Stimulated activated CD8-positive, alpha-beta memory T cell treated with anti-CD3 and anti-CD28 coated beads, Interleukin-15, amount 100 ng/mL, for 48 hours (primary cell): Measurements from ENCODE around the gene NR4A1.

Source experiments
- DNase-seq, 2 donors: peaks; one replicate each; pipeline ENCODE4 v3.0.0-alpha.2; 2020; ENCODE audit warnings: low read depth in 2 of 2

Gene NR4A1

GRCh38 chr12:52018433-52019112 lies 32.7 kb upstream of the NR4A1 start:
- DNase-seq, result no peak

- DNase-seq, result no peak
These were observed 32.0 kb upstream of the NR4A1 start for GRCh38 chr12:52019113-52019770.

DNA sequence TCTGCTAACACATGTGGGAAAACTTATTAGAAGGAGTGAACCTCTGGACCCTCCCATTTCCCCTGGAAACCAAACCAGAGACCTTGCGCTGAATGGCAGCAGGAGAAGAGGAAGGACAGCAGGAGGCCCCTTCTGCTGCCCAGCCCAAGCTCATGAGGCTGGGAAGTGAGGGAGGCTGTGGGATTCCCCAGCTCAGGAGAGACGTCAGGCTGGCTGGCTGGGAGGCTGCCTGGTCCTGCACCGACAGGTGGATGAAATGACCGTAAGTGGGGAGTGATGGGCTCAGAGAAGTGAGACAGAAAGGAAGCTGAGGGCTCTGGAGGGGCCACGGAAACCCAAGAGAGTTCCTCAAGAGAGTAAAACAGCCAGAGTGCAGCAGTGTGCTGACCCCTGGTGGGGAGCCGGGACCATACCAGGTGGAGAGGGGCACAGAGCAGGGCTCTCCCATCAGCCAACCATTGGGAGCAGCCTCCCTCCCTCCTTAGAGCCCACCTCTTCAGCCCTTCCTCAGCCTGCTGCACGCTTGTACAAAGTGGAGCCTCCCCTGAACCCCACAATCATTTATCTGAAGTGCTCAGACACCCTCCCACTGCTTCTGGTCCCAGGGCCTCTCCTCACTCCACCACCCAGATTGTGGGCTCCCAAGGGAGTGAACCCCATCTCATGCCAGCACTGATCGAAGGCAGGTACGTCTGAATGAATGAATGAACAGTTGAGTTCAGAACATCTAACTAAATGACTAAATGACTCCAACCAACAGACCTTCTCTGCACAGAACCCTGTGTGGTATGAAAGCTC lies 30.5 kb upstream of the NR4A1 start:
- peak; percentile 35 to 44 for DNase-seq

DNA sequence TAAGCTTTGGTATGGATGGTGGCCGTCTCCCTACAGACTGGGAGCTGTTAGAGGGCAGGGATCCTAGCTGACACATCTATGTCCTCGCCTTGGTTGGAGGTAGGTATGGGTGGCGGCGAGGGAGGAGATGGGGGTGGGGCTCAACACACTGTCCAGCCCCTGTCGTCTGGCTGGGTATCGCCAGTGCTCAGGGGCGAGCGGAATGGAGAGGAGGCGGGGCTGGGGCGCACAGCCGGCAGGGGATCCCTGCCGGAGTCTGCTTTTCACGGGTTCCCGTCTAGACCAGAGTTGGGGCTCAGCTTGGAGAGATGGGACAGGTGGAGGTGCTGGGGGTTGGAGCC lies 28.4 kb upstream of the NR4A1 start:
- DNase-seq, result peak in 1 of 2 donors; percentile 21

GRCh38 chr12:52023182-52023975 lies 27.9 kb upstream of the NR4A1 start:
- peak; percentile 85 for DNase-seq

- no peak for DNase-seq
These were observed 27.1 kb upstream of the NR4A1 start for GRCh38 chr12:52023976-52024688.

- peak; percentile 36 to 56 for DNase-seq
These were observed 26.4 kb upstream of the NR4A1 start for GRCh38 chr12:52024845-52025230.

DNA sequence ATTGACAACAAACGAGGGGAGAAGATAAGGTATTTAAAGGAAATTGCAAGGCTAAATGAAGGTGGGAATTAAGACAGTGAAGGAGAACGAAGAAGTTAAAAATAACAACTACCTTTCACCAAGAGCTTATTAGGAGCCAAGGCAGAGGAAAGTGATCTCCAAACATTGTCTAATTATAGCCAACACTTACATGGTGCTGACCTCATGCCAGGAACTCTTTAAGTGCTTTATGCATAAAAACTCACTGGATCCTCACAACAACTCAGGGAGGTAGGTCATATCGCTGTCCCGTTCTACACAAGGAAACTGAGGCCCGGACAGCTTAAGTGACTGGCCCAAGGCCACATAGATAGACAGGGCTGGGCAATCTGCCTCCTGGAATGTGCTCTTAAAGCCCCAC lies 25.0 kb upstream of the NR4A1 start:
- no peak for DNase-seq

- no peak for DNase-seq
These were observed 24.0 kb upstream of the NR4A1 start for GRCh38 chr12:52027085-52027843.

DNA sequence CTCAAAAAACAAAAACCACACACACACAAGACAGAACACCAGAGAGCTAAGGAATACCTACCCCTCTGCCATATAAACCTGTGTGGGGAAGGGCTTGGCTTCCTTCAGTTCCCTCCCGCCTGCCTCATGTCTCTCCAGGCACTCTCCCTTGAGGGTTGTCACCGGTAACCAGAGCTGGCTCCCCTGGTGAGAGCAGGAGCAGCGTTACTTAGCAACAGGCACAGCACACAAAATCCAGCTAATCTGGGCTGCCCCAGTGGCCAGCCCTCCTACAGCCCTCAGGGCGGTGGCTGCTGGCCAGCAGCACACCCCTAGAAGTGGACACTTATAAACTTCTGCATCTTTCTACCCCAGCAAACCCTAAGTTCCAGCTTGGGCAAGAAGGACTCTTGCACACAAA lies 21.6 kb upstream of the NR4A1 start:
- DNase-seq, result no peak

GRCh38 chr12:52032446-52032803 lies 18.8 kb upstream of the NR4A1 start:
- DNase-seq, result no peak

DNA sequence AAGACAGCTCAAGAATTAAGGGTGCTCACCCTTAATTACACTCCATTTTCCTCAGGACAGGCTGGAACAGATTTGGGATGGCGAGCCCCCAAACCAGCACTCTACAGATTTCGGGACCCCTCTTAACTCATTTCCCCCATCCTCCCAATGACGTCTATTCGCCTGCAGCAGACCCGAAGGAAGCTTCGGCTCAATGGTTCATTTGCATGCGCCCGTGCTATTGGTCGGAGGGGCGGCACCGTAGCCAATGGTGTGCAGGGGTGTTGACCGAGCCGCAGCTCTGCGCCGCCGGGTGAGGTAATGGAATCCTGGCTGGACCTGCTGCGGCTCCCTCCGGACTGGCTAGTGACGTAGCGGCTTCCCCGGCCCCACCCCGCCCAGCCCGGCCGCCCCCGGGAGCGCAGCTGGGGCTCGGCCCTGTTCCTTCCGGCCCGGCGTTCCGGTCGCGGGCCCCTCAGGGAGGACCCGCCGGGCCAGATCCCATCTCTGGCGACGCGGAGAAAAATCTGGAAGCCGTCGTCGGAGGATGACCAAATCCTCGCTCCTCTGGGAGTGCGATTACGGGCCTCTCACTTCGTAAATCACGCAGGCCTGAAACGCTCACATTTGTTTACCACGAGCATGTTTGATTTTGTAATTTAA lies 18.3 kb upstream of the NR4A1 start:
- peak; percentile 92 to 93 for DNase-seq

DNA sequence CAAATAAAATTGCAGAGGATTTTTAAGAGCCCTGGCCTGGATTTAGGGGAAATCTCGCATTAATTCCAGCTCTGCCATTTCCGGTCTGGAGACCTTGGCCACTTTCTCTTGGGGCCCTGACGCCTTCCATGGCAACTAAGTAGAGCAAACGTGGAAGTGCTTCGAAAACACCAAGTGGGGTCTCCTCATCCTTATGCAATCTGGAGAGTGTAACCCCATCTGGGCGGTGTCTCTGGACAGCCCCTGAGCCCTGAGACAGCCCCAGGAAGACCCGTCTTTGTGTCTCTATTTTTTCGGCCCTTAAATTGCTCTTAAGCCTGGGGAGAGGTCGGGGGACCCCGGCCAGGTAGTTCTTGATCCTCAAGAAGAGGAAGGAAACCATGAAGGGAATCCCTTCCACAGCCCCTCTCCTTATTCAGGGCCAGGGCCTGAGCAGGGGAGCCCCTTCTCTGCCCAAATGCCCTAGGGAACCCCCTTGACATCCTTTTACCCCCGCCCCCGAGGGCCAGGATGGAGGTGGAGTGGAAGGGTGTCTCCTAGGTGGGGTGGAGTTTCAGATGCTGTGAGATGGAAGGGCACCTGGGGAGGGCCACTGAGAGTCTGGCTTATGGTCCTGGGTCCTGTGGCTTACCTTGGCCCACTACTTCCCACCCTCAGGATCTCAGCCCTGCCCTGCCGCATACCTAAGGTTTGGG lies 17.6 kb upstream of the NR4A1 start:
- no peak for DNase-seq

GRCh38 chr12:52035190-52035589 lies 16.1 kb upstream of the NR4A1 start:
- DNase-seq, result no peak

DNA sequence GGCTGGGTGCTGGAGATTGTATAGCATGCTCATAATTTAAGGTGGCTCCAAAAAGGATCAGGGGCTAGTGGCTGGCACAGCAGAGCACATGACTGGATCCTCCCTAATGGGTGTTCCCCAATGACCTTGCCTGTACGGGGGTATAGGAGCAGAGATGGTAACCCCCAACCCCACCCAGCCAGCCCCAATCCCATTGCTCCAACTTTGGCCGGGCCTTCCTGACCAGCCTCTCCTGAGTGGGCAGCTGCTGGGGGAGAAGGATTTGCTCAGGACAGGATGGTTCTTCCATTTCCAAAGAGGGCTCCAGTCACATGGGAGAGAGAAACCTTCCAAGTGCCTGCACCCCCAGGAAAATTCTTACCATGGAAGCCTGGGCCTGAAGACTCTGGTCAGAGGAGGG lies 15.3 kb upstream of the NR4A1 start:
- DNase-seq, result no peak

DNA sequence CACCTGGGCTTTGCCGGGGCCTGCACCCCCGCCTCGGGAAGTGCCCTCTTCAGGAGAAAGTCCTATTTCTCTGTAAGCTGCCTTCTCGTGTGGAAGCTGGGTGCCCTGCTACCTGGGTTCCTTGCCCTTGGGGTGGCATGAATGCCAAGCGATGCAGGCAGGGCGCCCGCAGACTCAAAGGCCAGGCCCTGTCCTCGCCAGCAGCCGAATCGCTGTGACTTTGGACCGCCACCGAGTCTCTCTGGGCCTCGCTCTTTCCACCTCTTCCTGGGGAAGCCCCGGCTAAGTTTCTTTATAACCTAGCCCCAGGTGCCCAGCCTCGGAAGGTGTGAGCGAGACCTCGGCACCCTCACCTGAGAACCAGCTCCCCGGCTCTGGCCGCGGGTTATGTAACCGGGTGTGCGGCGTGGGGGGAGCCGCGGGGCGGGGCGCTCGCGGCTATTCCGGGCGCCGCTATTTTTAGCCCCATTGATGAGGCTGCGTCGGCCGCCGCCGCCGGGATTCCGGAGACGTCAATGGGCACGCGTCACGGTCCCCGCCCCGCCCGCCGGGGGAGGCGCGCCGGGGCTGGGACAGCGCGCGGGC lies 14.6 kb upstream of the NR4A1 start:
- peak; percentile 73 to 76 for DNase-seq

- DNase-seq, result peak in 1 of 2 donors; percentile 20
These were observed 13.9 kb upstream of the NR4A1 start for GRCh38 chr12:52037248-52037861.

- DNase-seq, result no peak
These were observed 12.8 kb upstream of the NR4A1 start for GRCh38 chr12:52038447-52038846.

GRCh38 chr12:52041035-52041434 lies 10.2 kb upstream of the NR4A1 start:
- DNase-seq, result no peak
